Gastrocnemius medialis (tissue), 4 donors: ENCODE results near the gene FEM1B.

Experiments
- POLR2A ChIP-seq, 2 donors: fragments of 450-650 bp; IDR thresholded peaks; one replicate each; pipeline ENCODE4 v1.6.1; 2017; ENCODE audit warnings: antibody characterized with exemption in 2 of 2, mild to moderate bottlenecking in 2 of 2, moderate library complexity in 2 of 2
- TF ChIP-seq, protein P1 (sequence below), 5 experiments: fragments of 450-650 bp in 3 of 5; fragments of 200-600 bp in 2 of 5; sonication (generic) in 2 of 5; IDR thresholded peaks in 4 of 5; conservative IDR thresholded peaks in 1 of 5; 1 replicate in 4 of 5; 2 replicates in 1 of 5; pipeline ENCODE4 v1.5.1; 2016 to 2019; ENCODE audit warnings: antibody characterized with exemption in 5 of 5, mild to moderate bottlenecking in 3 of 5, moderate library complexity in 3 of 5

DNA sequence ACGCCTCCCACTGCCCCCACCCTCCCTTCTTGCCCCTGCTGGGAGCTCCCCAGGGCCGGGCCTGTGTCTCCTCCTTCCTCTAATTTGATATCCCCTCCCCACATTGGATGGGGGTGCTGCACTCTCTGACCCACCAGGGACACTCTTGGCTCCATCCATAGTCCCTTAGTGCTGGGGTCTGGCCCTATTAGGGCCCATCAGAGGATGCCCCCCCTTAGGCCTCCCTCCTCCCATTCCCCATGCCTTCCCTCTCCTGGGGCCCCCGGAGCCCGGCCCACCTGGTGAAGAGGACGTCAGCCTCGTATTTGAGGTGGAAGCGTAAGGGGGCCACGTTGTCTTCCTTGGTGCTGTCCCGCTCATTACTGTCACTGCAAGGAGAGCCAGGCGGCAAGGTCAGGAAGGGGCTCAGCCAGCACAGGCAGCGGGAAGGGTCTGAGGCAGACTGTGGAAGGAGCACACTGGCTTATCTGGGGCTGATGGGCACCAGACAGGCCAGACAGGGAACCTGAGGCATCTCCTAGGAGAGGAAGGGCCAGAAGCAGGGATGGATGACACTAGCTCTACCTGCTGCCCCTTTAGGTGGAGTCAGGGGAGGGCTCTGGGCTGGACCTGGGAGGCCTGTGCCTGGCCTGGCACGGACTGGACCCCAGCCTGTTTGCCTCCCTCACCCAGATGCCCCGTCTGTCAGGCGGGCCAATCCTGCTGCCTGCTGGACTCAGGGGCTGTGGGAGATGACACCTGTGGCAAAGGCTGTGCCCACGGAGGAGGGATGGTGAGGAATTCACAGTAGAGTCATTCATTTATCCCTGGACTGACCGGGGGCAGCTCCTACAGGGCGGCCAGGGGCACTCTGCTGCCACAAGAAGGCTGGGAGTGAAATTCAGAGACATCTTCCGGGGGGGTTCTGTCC, 36.2 kb downstream of the FEM1B start:
- TF ChIP-seq POLR2A (IDR thresholded peaks at IDR 0.05), result no peak
- TF ChIP-seq, protein P1, sequence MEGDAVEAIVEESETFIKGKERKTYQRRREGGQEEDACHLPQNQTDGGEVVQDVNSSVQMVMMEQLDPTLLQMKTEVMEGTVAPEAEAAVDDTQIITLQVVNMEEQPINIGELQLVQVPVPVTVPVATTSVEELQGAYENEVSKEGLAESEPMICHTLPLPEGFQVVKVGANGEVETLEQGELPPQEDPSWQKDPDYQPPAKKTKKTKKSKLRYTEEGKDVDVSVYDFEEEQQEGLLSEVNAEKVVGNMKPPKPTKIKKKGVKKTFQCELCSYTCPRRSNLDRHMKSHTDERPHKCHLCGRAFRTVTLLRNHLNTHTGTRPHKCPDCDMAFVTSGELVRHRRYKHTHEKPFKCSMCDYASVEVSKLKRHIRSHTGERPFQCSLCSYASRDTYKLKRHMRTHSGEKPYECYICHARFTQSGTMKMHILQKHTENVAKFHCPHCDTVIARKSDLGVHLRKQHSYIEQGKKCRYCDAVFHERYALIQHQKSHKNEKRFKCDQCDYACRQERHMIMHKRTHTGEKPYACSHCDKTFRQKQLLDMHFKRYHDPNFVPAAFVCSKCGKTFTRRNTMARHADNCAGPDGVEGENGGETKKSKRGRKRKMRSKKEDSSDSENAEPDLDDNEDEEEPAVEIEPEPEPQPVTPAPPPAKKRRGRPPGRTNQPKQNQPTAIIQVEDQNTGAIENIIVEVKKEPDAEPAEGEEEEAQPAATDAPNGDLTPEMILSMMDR (IDR thresholded peaks at IDR 0.05 in 4 of 5, conservative IDR thresholded peaks at IDR 0.05 in 1 of 5), result no peak
